Karpas-422 (cell line): ENCODE measurements around the gene MAN1C1. TPM values are rescaled to one million over a fixed set of nuclear protein-coding genes. Genes with fewer than 3 reads are reported as not detected.

Experiments used
- DNase-seq: peaks from one replicate; pipeline ENCODE4 v3.0.0-alpha.2; 2015
- H2AFZ ChIP-seq: fragments of 200-600 bp; sonication (generic); 2 replicates; pipeline ENCODE4 v1.6.1; 2014; ENCODE audit warnings: antibody characterized with exemption, low read length, mixed read lengths
- H3K27ac ChIP-seq: fragments of 200-600 bp; sonication (generic); 2 replicates; pipeline ENCODE4 v1.5.1; 2014; ENCODE audit warnings: mild to moderate bottlenecking, low read length, moderate library complexity
- H3K27me3 ChIP-seq: fragments of 200-600 bp; sonication (generic); 2 replicates; pipeline ENCODE4 v1.6.1; 2014; ENCODE audit warnings: low read length, mixed read lengths
- H3K36me3 ChIP-seq: fragments of 200-600 bp; sonication (generic); 2 replicates; pipeline ENCODE4 v1.6.1; 2014; ENCODE audit warnings: low read length, mixed read lengths; ENCODE audit not compliant: insufficient read depth
- H3K4me1 ChIP-seq: fragments of 200-600 bp; sonication (generic); 2 replicates; pipeline ENCODE4 v1.6.1; 2014; ENCODE audit warnings: mild to moderate bottlenecking, low read length, mixed read lengths
- H3K4me2 ChIP-seq: fragments of 200-600 bp; sonication (generic); 2 replicates; pipeline ENCODE4 v1.6.1; 2014; ENCODE audit warnings: low read length, low read depth, mild to moderate bottlenecking; ENCODE audit not compliant: poor library complexity, severe bottlenecking
- H3K4me3 ChIP-seq: fragments of 200-600 bp; sonication (generic); 2 replicates; pipeline ENCODE4 v1.5.1; 2014; ENCODE audit warnings: mild to moderate bottlenecking, antibody characterized with exemption, low read length, mixed read lengths
- H3K79me2 ChIP-seq: fragments of 200-600 bp; sonication (generic); 2 replicates; pipeline ENCODE4 v1.6.1; 2014; ENCODE audit warnings: mild to moderate bottlenecking, low read length, mixed read lengths
- H3K9ac ChIP-seq: fragments of 200-600 bp; sonication (generic); 2 replicates; pipeline ENCODE4 v1.6.0; 2014; ENCODE audit warnings: low read length
- H3K9me2 ChIP-seq: fragments of 200-600 bp; sonication (generic), shearing (Covaris generic); replicated peaks from 2 replicates; pipeline ENCODE4 v1.6.0; 2014; ENCODE audit warnings: mild to moderate bottlenecking, low read length, moderate library complexity; ENCODE audit not compliant: insufficient read depth
- H3K9me3 ChIP-seq: fragments of 300-700, 200-600 bp; sonication (generic); 2 replicates; pipeline ENCODE4 v1.6.1; 2014; ENCODE audit warnings: low read length, mixed read lengths
- H4K20me1 ChIP-seq: fragments of 200-600 bp; sonication (generic); 2 replicates; pipeline ENCODE4 v1.6.1; 2014; ENCODE audit warnings: mild to moderate bottlenecking, antibody characterized with exemption, low read length, low read depth; ENCODE audit not compliant: insufficient read depth
- total RNA-seq: library from RNA; depleted of rRNA; stranded (reverse); fragments of >200 nt; shearing (Covaris generic); gene quantifications from 2 replicates; pipeline ENCODE4 v1.2.3, GENCODE V29; 2014; ENCODE audit warnings: low replicate concordance

MAN1C1 gene
- total RNA-seq, 1 experiment from 2014 or later, result not detected

- peaks cover 18% of the 10 kb centered on the region for H3K4me1 ChIP-seq
- H3K9me2 ChIP-seq, result no peaks in the 10 kb centered on the region
- H3K27ac ChIP-seq, result no peak overlapping the region
- no peaks in the 10 kb centered on the region for H3K79me2 ChIP-seq
- no peak overlapping the region for H2AFZ ChIP-seq
- no peaks in the 10 kb centered on the region for H3K27me3 ChIP-seq
- no peak overlapping the region for H3K4me2 ChIP-seq
- no peak overlapping the region for H3K4me3 ChIP-seq
- no peaks in the 10 kb centered on the region for H3K9me3 ChIP-seq
- H4K20me1 ChIP-seq, result peaks cover 7% of the 10 kb centered on the region
- no peaks in the 10 kb centered on the region for H3K36me3 ChIP-seq
- H3K9ac ChIP-seq, result no peak overlapping the region
- no peak for DNase-seq
These were observed 1.4 kb upstream of the MAN1C1 start for GRCh38 chr1:25615172-25615541.

GRCh38 chr1:25615563-25616094, 962 bp upstream of the MAN1C1 start:
- Histone ChIP-seq H3K27me3 (no peaks in the 10 kb centered on the region), H3K4me1 (peaks cover 18% of the 10 kb centered on the region), H2AFZ (no peak overlapping the region), H3K9ac (no peak overlapping the region), H4K20me1 (peaks cover 9% of the 10 kb centered on the region), H3K4me2 (peak overlapping the region; percentile 64), H3K79me2 (no peaks in the 10 kb centered on the region), H3K27ac (no peak overlapping the region), H3K9me2 (no peaks in the 10 kb centered on the region), H3K36me3 (no peaks in the 10 kb centered on the region), H3K9me3 (no peaks in the 10 kb centered on the region), H3K4me3 (peak overlapping the region; percentile 53; the same call in 1 of the 2 replicates)
- DNase-seq, result no peak

- Histone ChIP-seq H4K20me1 (peaks cover 9% of the 10 kb centered on the region), H3K27ac (no peak overlapping the region), H3K79me2 (no peaks in the 10 kb centered on the region), H2AFZ (no peak overlapping the region), H3K36me3 (no peaks in the 10 kb centered on the region), H3K9me2 (no peaks in the 10 kb centered on the region), H3K4me1 (peaks cover 18% of the 10 kb centered on the region), H3K27me3 (no peaks in the 10 kb centered on the region), H3K4me2 (peak overlapping the region; percentile 76), H3K4me3 (peak overlapping the region; percentile 65), H3K9me3 (no peaks in the 10 kb centered on the region), H3K9ac (peak overlapping the region; percentile 58)
- DNase-seq, result no peak
These were observed 515 bp downstream of the MAN1C1 start for GRCh38 chr1:25616987-25617624.

GRCh38 chr1:25617625-25618432, 1.2 kb downstream of the MAN1C1 start:
- no peak overlapping the region for H2AFZ ChIP-seq

DNA sequence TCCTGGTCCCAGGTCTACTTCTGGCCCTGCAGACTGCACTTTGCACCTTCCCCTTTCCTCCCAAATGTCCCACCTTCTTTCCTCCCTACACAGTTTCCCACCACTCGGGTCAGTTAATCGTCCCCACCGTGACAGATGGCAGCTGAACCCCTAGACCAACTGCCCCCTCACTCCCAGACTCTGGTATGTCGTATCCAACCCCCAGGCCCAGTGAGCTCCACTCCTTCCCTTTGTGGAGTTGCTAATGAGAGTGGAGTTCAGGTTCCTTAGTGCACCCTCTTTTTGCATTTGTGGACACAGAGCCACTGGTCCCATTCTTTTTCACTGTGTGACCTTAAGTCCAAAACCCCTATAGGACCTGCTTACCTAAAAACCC, 1.8 kb downstream of the MAN1C1 start:
- H3K9me2 ChIP-seq, result no peaks in the 10 kb centered on the region
- H3K4me2 ChIP-seq, result no peak overlapping the region
- no peak overlapping the region for H3K4me3 ChIP-seq
- H3K36me3 ChIP-seq, result no peaks in the 10 kb centered on the region
- H3K27me3 ChIP-seq, result no peaks in the 10 kb centered on the region
- H4K20me1 ChIP-seq, result peaks cover 9% of the 10 kb centered on the region
- DNase-seq, result no peak
- no peak overlapping the region for H3K9ac ChIP-seq
- no peaks in the 10 kb centered on the region for H3K79me2 ChIP-seq
- no peaks in the 10 kb centered on the region for H3K9me3 ChIP-seq
- H3K27ac ChIP-seq, result no peak overlapping the region
- no peak overlapping the region for H2AFZ ChIP-seq
- peaks cover 18% of the 10 kb centered on the region for H3K4me1 ChIP-seq

More at GRCh38 chr1:25617625-25618432, 1.2 kb downstream of the MAN1C1 start:
- Histone ChIP-seq H3K9me2 (no peaks in the 10 kb centered on the region), H3K36me3 (no peaks in the 10 kb centered on the region), H3K27ac (no peak overlapping the region), H3K79me2 (no peaks in the 10 kb centered on the region), H3K9ac (no peak overlapping the region), H3K4me1 (peaks cover 18% of the 10 kb centered on the region), H3K4me2 (no peak overlapping the region), H4K20me1 (peaks cover 9% of the 10 kb centered on the region), H3K4me3 (no peak overlapping the region), H3K27me3 (no peaks in the 10 kb centered on the region), H3K9me3 (no peaks in the 10 kb centered on the region)
- DNase-seq, result no peak

- no peak overlapping the region for H2AFZ ChIP-seq
- no peak overlapping the region for H3K9ac ChIP-seq
- H4K20me1 ChIP-seq, result peaks cover 9% of the 10 kb centered on the region
- H3K27ac ChIP-seq, result no peak overlapping the region
- no peaks in the 10 kb centered on the region for H3K36me3 ChIP-seq
- H3K9me2 ChIP-seq, result no peaks in the 10 kb centered on the region
- no peak overlapping the region for H3K4me3 ChIP-seq
- H3K4me1 ChIP-seq, result peaks cover 18% of the 10 kb centered on the region
- no peak overlapping the region for H3K4me2 ChIP-seq
- H3K79me2 ChIP-seq, result no peaks in the 10 kb centered on the region
- H3K9me3 ChIP-seq, result no peaks in the 10 kb centered on the region
- H3K27me3 ChIP-seq, result no peaks in the 10 kb centered on the region
- DNase-seq, result peak; percentile 67
These were observed 2.7 kb downstream of the MAN1C1 start for GRCh38 chr1:25619101-25619890.

GRCh38 chr1:25620211-25620610, 3.6 kb downstream of the MAN1C1 start:
- Histone ChIP-seq H3K4me2 (no peak overlapping the region), H3K9me3 (no peaks in the 10 kb centered on the region), H3K4me1 (peaks cover 15% of the 10 kb centered on the region), H3K36me3 (no peaks in the 10 kb centered on the region), H3K79me2 (no peaks in the 10 kb centered on the region), H2AFZ (no peak overlapping the region), H4K20me1 (peaks cover 9% of the 10 kb centered on the region), H3K9ac (no peak overlapping the region), H3K27me3 (no peaks in the 10 kb centered on the region), H3K27ac (no peak overlapping the region), H3K9me2 (no peaks in the 10 kb centered on the region), H3K4me3 (no peak overlapping the region)
- DNase-seq, result no peak
